OCI-LY3 (cell line): ENCODE results near the gene WDPCP.

Experiments used
- EZH2phosphoT487 ChIP-seq: fragments of 200-600 bp; shearing (Covaris generic); IDR thresholded peaks from 2 replicates; pipeline ENCODE4 v1.6.1; 2018; ENCODE audit warnings: antibody characterized with exemption, mixed run types, low read depth
- TF ChIP-seq, protein P1 (sequence below): fragments of 200-600, 300-600 bp; sonication (generic); IDR thresholded peaks from 2 replicates; pipeline ENCODE4 v1.5.1; 2014; ENCODE audit warnings: antibody characterized with exemption, low read length, low read depth

DNA sequence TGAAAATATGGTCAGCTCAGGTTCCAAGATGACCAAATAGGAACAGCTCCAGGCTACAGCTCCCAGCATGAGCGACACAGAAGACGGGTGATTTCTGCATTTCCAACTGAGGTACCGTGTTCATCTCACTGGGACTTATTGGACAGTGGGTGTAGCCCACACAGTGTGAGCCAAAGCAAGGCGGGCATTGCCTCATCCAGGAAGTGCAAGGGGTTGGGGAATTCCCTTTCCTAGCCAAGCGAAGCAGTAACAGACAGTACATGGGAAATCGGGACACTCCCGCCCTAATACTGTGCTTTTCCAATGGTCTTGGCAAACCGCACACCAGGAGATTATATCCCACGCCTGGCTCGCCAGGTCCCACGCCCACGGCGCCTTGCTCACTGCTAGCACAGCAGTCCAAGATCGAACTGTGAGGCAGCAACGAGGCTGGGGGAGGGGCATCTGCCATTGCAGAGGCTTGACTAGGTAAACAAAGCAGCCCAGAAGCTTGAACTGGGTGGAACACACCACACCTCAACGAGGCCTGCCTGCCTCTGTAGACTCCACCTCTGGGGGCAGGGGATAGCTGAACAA, 57.5 kb downstream of the WDPCP start:
- TF ChIP-seq, protein P1, sequence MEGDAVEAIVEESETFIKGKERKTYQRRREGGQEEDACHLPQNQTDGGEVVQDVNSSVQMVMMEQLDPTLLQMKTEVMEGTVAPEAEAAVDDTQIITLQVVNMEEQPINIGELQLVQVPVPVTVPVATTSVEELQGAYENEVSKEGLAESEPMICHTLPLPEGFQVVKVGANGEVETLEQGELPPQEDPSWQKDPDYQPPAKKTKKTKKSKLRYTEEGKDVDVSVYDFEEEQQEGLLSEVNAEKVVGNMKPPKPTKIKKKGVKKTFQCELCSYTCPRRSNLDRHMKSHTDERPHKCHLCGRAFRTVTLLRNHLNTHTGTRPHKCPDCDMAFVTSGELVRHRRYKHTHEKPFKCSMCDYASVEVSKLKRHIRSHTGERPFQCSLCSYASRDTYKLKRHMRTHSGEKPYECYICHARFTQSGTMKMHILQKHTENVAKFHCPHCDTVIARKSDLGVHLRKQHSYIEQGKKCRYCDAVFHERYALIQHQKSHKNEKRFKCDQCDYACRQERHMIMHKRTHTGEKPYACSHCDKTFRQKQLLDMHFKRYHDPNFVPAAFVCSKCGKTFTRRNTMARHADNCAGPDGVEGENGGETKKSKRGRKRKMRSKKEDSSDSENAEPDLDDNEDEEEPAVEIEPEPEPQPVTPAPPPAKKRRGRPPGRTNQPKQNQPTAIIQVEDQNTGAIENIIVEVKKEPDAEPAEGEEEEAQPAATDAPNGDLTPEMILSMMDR, result no peak
- TF ChIP-seq EZH2phosphoT487, result no peak
